HG02763 (cell line): Measurements from ENCODE around the gene SURF6.
A peak's percentile ranks its signal among the peaks of the same experiment; 100 is the strongest.

ENCODE experiments used
- ATAC-seq: cut with Tn5 transposase; IDR thresholded peaks from one replicate; pipeline ENCODE4 v1.9.1; 2021; ENCODE audit warnings: mild to moderate bottlenecking, moderate library complexity; ENCODE audit not compliant: unreplicated experiment

SURF6 gene

GRCh38 chr9:133368249-133368881 is 32.4 kb upstream of the SURF6 start:
- ATAC-seq = no peak

- no peak for ATAC-seq
These were observed 31.8 kb upstream of the SURF6 start for GRCh38 chr9:133367778-133368177.

GRCh38 chr9:133367221-133367620 is 31.2 kb upstream of the SURF6 start:
- ATAC-seq = no peak

GRCh38 chr9:133366435-133366834 is 30.4 kb upstream of the SURF6 start:
- ATAC-seq = no peak

GRCh38 chr9:133362359-133363044 is 26.5 kb upstream of the SURF6 start:
- ATAC-seq = no peak

- no peak for ATAC-seq
These were observed 25.6 kb upstream of the SURF6 start for GRCh38 chr9:133361507-133362092.

- no peak for ATAC-seq
These were observed 24.7 kb upstream of the SURF6 start for GRCh38 chr9:133360400-133361393.

- no peak for ATAC-seq
These were observed 23.6 kb upstream of the SURF6 start for GRCh38 chr9:133359399-133360175.

GRCh38 chr9:133357656-133358055 is 21.7 kb upstream of the SURF6 start:
- no peak for ATAC-seq

GRCh38 chr9:133356391-133357091 is 20.6 kb upstream of the SURF6 start, which contains the start of the genes SURF1 and SURF2:
Gene SURF1 (minus strand): TSS chr9:133356487. CDS start chr9:133356453, 34 bp downstream.
Gene SURF2 (plus strand): TSS chr9:133356550. CDS start chr9:133356593, 43 bp downstream.
- ATAC-seq = peak; percentile 57

- ATAC-seq = peak; percentile 29
These were observed 19.9 kb upstream of the SURF6 start for GRCh38 chr9:133355881-133356357.

GRCh38 chr9:133354766-133355165 is 18.8 kb upstream of the SURF6 start:
- no peak for ATAC-seq

- ATAC-seq = no peak
These were observed 17.6 kb upstream of the SURF6 start for GRCh38 chr9:133353548-133353947.

GRCh38 chr9:133352635-133353340 is 16.8 kb upstream of the SURF6 start:
- no peak for ATAC-seq

GRCh38 chr9:133351908-133352634 is 16.1 kb upstream of the SURF6 start:
- ATAC-seq = no peak

GRCh38 chr9:133351526-133351907 is 15.5 kb upstream of the SURF6 start:
- no peak for ATAC-seq

- no peak for ATAC-seq
These were observed 14.1 kb upstream of the SURF6 start for GRCh38 chr9:133349965-133350616.
